ENCODE data around the gene GARIN3. TPM values are rescaled to one million over a fixed set of nuclear protein-coding genes. Genes with fewer than 3 reads are reported as not detected.

GARIN3 gene
- not detected in 2 replicates for total RNA-seq

GRCh38 chr5:157166214-157167213, at the start of gene GARIN3:
Gene GARIN3, minus strand, starts transcription at chr5:157166264. Its CDS starts 96 bp downstream, at chr5:157166168.

GRCh38 chr5:157180374-157181264, 14.6 kb upstream of the GARIN3 start, which contains the start of gene ITK:
Gene ITK, plus strand, starts transcription at chr5:157180840. Its CDS starts 138 bp downstream, at chr5:157180978.

GRCh38 chr5:157142317-157143126, 23.5 kb downstream of the GARIN3 start, which contains the start of gene MED7:
Gene MED7, minus strand, starts transcription at chr5:157142865. Its CDS starts 3,434 bp downstream, at chr5:157139431.

Other genes starting within 250 kb of the GARIN3 start
- gene TIMD4, start 203.0 kb downstream of the GARIN3 start, total RNA-seq = not detected in 2 replicates
- 0.38 and 0.56 TPM in 2 replicates for gene HAVCR1, start 107.1 kb downstream of the GARIN3 start, total RNA-seq
- under 0.01 and 0.56 TPM in 2 replicates for gene HAVCR2, start 57.2 kb downstream of the GARIN3 start, total RNA-seq
- gene MED7, start 23.4 kb downstream of the GARIN3 start, total RNA-seq = 9.9 and 10.7 TPM in 2 replicates
- gene ITK, start 14.6 kb upstream of the GARIN3 start, total RNA-seq = under 0.01 TPM in 1 of 2 replicates, not detected in the other
- gene CYFIP2, start 99.9 kb upstream of the GARIN3 start, total RNA-seq = 14.2 and 25.9 TPM in 2 replicates